Measurements from ENCODE around the gene ZNF552.

DNA sequence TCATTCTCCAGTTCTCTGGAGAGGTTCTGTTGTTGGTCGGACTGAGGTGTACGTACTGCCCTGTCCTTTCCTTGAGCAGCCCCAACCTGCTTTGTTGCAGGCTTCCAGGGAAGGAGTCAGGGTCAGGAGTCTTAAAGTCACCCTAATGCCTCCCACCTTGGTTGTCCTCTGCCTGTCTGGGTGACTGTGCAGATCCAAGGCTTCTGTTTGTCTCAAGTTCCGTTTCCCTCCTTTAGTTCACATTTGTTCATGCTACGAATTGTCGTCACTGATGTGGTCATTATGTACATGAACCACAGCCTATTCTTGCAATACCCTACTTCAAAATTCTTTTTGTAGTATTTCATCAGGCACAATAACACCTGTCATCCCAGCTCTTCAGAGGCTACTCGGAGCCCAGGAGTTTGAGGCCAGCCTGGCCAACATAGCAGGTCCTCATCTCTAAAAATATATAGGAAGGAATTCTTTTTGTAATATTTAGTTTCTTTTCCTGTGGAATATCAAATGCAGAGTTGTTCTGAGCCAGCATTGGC, 37.9 kb downstream of the ZNF552 start:
- TF ChIP-seq, protein P1, sequence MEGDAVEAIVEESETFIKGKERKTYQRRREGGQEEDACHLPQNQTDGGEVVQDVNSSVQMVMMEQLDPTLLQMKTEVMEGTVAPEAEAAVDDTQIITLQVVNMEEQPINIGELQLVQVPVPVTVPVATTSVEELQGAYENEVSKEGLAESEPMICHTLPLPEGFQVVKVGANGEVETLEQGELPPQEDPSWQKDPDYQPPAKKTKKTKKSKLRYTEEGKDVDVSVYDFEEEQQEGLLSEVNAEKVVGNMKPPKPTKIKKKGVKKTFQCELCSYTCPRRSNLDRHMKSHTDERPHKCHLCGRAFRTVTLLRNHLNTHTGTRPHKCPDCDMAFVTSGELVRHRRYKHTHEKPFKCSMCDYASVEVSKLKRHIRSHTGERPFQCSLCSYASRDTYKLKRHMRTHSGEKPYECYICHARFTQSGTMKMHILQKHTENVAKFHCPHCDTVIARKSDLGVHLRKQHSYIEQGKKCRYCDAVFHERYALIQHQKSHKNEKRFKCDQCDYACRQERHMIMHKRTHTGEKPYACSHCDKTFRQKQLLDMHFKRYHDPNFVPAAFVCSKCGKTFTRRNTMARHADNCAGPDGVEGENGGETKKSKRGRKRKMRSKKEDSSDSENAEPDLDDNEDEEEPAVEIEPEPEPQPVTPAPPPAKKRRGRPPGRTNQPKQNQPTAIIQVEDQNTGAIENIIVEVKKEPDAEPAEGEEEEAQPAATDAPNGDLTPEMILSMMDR (IDR thresholded peaks at IDR 0.05; ENCODE audit: poor library complexity) = no peak
- no peak for TF ChIP-seq EZH2 (IDR thresholded peaks at IDR 0.05; ENCODE audit: borderline replicate concordance)
- TF ChIP-seq EZH2phosphoT487 (IDR thresholded peaks at IDR 0.05; ENCODE audit: low read depth, severe bottlenecking, unreplicated experiment) = no peak

All from hepatocyte (in vitro differentiated cells).